Liver (tissue), 3 donors: ENCODE results near the gene CBR3.

Experiments
- EGR1 ChIP-seq, 2 donors: IDR thresholded peaks; 2 replicates each; pipeline ENCODE4 v1.6.1; 2016 to 2018; ENCODE audit warnings: antibody characterized with exemption in 2 of 2, low read depth in 2 of 2
- REST ChIP-seq: IDR thresholded peaks from 2 replicates; pipeline ENCODE4 v1.6.1; 2016; ENCODE audit warnings: antibody characterized with exemption, mild to moderate bottlenecking
- TAF1 ChIP-seq: conservative IDR thresholded peaks from 2 replicates; pipeline ENCODE4 v1.6.1; 2016; ENCODE audit warnings: antibody characterized with exemption, mild to moderate bottlenecking
- YY1 ChIP-seq: IDR thresholded peaks from 2 replicates; pipeline ENCODE4 v1.6.1; 2016; ENCODE audit warnings: antibody characterized with exemption, mild to moderate bottlenecking
- TF ChIP-seq, protein P1 (sequence below): fragments of 150-350 bp; IDR thresholded peaks from 2 replicates; pipeline ENCODE4 v1.5.1; 2017; ENCODE audit warnings: improper control_type of control experiment, low read depth, low read length; ENCODE audit not compliant: missing input control
- donor health status: healthy.
- donor health status: healthy.

DNA sequence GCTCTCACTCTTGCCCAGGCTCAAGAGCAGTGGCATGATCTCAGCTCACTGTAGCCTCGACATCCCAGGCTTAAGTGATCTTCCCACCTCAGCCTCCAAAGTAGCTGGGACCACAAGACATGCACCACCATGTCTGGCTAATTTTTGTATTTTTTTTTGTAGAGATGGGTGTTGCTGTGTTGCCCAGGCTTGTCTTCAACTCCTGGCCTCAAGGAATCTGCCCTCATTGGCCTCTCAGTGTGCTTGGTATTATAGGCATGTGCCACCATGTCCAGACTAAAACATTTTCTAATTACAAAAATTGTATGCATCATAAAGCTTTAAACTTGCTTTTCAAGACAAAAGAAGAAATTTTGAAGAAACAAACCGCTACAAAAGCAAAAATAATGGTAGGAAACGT, 44.9 kb upstream of the CBR3 start:
- TF ChIP-seq, protein P1, sequence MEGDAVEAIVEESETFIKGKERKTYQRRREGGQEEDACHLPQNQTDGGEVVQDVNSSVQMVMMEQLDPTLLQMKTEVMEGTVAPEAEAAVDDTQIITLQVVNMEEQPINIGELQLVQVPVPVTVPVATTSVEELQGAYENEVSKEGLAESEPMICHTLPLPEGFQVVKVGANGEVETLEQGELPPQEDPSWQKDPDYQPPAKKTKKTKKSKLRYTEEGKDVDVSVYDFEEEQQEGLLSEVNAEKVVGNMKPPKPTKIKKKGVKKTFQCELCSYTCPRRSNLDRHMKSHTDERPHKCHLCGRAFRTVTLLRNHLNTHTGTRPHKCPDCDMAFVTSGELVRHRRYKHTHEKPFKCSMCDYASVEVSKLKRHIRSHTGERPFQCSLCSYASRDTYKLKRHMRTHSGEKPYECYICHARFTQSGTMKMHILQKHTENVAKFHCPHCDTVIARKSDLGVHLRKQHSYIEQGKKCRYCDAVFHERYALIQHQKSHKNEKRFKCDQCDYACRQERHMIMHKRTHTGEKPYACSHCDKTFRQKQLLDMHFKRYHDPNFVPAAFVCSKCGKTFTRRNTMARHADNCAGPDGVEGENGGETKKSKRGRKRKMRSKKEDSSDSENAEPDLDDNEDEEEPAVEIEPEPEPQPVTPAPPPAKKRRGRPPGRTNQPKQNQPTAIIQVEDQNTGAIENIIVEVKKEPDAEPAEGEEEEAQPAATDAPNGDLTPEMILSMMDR: no peak
- TF ChIP-seq REST (no peak), TAF1 (no peak), EGR1 (IDR thresholded peaks at IDR 0.05; ENCODE audit: low read depth in 2 of 2) (no peak), YY1 (no peak)
